Retinal pigment epithelial cell (primary cell): Measurements from ENCODE around the gene ARID3A.
A peak's percentile ranks its signal among the peaks of the same experiment; 100 is the strongest.
"Not testable (repeated sequence)": the region's sequence is repeated elsewhere in the genome, so short reads cannot be mapped to it uniquely, and the experiment has no call there.

Experiments
- DNase-seq: peaks from one replicate; pipeline ENCODE4 v3.0.0-alpha.2; 2010; ENCODE audit warnings: low read depth
- H3K4me3 ChIP-seq: 2 replicates; pipeline ENCODE4 v1.5.1; 2011; ENCODE audit warnings: mild to moderate bottlenecking, low read length, control low read depth, moderate library complexity
- TF ChIP-seq, protein P1 (sequence below): conservative IDR thresholded peaks from 2 replicates; pipeline ENCODE4 v1.5.1; 2011; ENCODE audit warnings: low read depth, low read length, control low read depth, inconsistent platforms

The ARID3A gene

DNA sequence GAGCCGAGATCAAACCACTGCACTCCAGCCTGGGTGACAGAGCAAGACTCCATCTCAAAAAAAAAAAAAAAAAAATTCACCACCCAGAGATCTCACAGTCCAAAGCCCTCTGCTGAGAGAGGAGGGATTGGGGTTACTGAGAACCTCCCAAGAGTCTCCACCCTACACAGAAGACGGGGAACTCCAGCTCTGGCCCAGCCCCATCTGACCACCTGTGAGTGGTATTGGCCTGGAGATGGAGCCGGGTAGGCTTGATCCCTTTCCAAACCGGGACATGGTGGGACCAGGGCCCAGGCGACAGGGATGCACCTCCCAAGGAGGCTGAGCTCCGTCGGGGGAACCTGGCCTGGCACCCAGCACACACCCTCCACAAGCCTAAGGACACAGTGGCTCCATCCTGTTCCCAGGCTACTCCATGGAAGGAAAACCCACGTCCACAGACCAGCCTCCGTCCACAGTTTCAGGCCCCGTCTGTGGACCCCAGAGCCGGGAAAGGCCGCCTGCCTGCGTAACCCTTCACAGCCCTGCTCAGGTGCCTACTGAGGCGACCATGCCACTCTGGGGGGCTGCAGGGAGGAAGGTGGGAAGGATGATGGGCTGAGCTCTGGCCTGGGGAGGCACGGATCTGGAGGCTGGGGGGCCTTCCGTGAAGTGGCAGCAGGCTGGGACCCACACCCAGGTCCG, 93.2 kb downstream of the ARID3A start:
- TF ChIP-seq, protein P1, sequence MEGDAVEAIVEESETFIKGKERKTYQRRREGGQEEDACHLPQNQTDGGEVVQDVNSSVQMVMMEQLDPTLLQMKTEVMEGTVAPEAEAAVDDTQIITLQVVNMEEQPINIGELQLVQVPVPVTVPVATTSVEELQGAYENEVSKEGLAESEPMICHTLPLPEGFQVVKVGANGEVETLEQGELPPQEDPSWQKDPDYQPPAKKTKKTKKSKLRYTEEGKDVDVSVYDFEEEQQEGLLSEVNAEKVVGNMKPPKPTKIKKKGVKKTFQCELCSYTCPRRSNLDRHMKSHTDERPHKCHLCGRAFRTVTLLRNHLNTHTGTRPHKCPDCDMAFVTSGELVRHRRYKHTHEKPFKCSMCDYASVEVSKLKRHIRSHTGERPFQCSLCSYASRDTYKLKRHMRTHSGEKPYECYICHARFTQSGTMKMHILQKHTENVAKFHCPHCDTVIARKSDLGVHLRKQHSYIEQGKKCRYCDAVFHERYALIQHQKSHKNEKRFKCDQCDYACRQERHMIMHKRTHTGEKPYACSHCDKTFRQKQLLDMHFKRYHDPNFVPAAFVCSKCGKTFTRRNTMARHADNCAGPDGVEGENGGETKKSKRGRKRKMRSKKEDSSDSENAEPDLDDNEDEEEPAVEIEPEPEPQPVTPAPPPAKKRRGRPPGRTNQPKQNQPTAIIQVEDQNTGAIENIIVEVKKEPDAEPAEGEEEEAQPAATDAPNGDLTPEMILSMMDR, result no peak
- peak overlapping the region; percentile 88 for H3K4me3 ChIP-seq
- no peak for DNase-seq

DNA sequence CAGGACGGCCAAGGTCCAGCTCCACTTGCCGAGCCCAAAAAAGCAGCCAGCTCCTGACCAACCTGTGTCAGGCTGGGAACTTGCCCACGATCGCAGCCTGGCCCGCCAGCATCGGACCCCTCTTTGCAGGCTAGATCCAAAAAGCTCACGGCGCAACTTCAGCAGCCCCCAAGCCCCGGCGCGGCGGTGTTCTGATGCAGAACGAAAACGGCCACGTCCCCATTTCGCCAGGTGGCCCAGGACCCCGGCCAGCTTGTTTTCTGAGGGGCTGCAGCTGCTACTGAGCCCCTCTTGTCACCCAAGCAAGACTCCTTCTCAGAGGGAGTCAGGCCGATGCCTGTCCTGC, 93.8 kb downstream of the ARID3A start:
- TF ChIP-seq, protein P1, result no peak
- H3K4me3 ChIP-seq, result peak overlapping the region; percentile 88
- no peak for DNase-seq

DNA sequence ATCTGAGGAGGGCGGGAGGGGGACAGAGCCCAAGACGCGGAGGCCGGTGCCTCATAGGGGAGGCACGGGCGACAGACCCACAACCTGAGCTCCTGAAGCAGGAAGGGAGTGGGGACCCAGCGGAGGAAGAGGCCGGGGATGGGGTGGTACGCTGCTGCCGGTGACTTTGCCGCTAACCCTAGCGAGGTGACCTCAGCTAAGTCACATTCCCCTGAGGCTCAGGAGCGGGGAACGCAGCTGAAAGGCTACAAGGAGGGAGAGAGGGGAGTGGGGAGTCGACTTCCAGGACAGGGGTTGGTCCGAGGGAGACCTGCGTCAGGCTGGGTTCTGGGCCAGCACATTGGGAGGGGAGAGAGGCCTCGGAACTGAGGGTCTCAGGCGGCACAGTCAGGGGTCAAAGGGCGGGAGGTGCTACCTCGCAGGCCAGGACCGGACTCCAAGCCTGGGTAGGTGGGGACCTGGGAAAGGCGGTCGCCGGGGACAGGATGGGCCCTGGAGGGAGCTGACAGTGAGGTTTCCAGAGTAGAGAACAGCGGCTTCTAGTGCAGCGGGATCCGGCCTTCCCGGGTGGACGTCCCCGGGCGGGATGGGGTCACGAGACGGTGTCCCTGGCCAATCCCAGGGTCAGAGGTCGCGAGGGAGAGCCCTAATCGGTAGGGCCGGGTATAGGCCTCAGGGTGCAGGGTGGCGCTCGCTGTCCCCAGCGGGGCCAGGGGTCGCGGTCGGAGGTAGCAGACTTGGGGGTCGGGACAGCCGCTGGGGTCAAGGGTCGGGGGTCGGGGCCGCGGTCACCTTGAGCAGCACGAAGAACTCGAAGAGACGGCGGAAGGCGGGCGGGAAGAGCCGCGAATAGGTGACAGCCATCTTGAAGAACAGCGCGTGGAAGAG, 94.4 kb downstream of the ARID3A start:
- DNase-seq, result no peak
- H3K4me3 ChIP-seq, result peak overlapping the region; percentile 88
- TF ChIP-seq, protein P1, result no peak

DNA sequence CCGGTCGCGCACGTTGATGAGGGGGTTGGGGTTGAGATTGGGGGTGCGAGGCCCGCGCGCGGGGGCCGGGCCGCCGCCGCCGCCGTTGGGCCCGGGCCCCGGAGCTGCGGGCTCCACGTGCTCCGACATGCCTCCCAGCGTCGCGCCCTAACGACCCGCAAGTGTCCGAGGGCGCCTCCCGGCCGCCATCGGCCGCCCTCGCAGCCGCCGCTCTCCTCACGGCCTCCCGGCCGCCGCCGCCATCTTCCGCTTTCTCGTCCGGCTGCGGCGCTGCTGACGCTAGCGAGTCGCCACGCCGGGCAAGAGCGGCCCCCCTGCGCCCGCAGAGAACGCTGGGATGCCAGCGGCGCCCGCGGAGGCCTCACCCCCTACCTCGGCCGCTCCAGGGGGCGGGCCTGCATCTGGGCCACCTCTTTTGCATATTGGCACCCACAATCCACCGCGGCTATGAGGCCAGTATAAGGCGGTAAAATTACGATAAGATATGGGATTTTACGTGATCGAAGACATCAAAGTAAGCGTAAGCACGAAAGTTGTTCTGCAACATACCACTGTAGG, 95.1 kb downstream of the ARID3A start, which contains the start of gene TMEM259:
Gene TMEM259, minus strand, starts transcription at position 256 of the 558 bp plus-strand sequence. Its CDS starts 127 bp downstream, at position 129.
- DNase-seq, result peak; percentile 87
- TF ChIP-seq, protein P1, result no peak
- H3K4me3 ChIP-seq, result peak within 1 kb of the TSS; percentile 88

DNA sequence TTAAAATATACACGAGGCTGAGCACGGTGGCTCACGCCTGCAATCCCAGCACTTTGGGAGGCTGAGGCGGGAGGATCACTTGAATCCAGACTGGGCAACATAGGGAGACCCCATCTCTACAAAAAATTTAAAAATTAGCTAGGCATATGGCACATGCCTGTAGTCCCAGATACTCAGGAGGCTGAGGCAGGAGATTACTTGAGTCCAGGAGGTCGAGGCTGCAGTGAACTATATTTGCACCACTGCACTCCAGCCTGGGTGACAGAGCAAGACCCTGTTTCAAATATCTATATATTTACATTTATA, 98.0 kb downstream of the ARID3A start:
- H3K4me3 ChIP-seq, DNase-seq: not testable (repeated sequence)

DNA sequence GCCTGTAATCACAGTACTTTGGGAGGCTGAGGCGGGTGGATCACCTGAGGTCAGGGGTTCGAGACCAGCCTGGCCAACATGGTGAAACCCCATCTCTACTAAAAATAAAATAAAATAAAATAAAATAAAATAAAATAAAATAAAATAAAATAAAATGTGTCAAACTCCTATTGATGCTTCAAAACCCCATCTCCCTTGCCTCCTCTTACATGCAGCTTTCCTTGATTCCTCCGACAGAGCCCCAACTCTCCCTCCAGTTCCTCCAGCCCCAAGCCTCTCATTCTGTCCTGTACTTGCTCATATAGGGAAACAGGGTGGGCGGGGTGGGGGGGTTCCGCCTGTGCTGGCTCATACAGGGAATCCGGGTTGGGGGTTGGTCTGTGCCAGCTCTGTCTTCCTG, 99.2 kb downstream of the ARID3A start:
- H3K4me3 ChIP-seq, DNase-seq: not testable (repeated sequence)
